Suprapubic skin (tissue), 4 donors: Measurements from ENCODE around the gene AGBL5. TPM values are rescaled to one million over a fixed set of nuclear protein-coding genes. Genes with fewer than 3 reads are reported as not detected.

ENCODE experiments used
- DNase-seq, 2 donors: peaks; one replicate each; pipeline ENCODE4 v3.0.0-alpha.2; 2019; ENCODE audit warnings: low spot score in 2 of 2
- H3K27ac ChIP-seq: fragments of 200-600 bp; sonication (generic); one replicate; pipeline ENCODE4 v1.5.1; 2019
- H3K27me3 ChIP-seq: fragments of 200-600 bp; sonication (generic); one replicate; pipeline ENCODE4 v1.5.1; 2019
- H3K36me3 ChIP-seq: fragments of 200-600 bp; sonication (generic); one replicate; pipeline ENCODE4 v1.5.1; 2019
- H3K4me1 ChIP-seq: fragments of 200-600 bp; sonication (generic); one replicate; pipeline ENCODE4 v1.5.1; 2019
- H3K4me3 ChIP-seq: fragments of 200-600 bp; sonication (generic); one replicate; pipeline ENCODE4 v1.5.1; 2019; ENCODE audit warnings: mild to moderate bottlenecking
- H3K9me3 ChIP-seq: fragments of 200-600 bp; sonication (generic); one replicate; pipeline ENCODE4 v1.5.1; 2019
- CTCF ChIP-seq, 2 donors: fragments of 200-600 bp in 1 of 2; fragments of 450-650 bp in 1 of 2; sonication (generic) in 1 of 2; IDR thresholded peaks; one replicate each; pipeline ENCODE4 v1.5.1; 2016 to 2019; ENCODE audit warnings: antibody characterized with exemption in 2 of 2, mild to moderate bottlenecking in 1 of 2, moderate library complexity in 1 of 2
- EP300 ChIP-seq: sonication (generic); formaldehyde crosslinking; IDR thresholded peaks from one replicate; pipeline ENCODE4 v1.6.1; 2017; ENCODE audit warnings: antibody characterized with exemption
- POLR2A ChIP-seq, 2 donors: fragments of 450-650 bp; IDR thresholded peaks; one replicate each; pipeline ENCODE4 v1.6.1; 2017; ENCODE audit warnings: antibody characterized with exemption in 2 of 2, mild to moderate bottlenecking in 2 of 2, moderate library complexity in 2 of 2
- POLR2AphosphoS5 ChIP-seq, 3 donors: sonication (generic); formaldehyde crosslinking; IDR thresholded peaks; one replicate each; pipeline ENCODE4 v1.6.1; 2017; ENCODE audit warnings: antibody characterized with exemption in 3 of 3
- WGBS: methylation state at CpG from one replicate; pipeline ENCODE4 v1.1.5; 2018; 5-methylcytosine and 5-hydroxymethylcytosine counted together
- total RNA-seq, 4 donors: library from RNA; depleted of rRNA; stranded (reverse); fragments of >200 nt; gene quantifications; one replicate each; pipeline ENCODE4 v1.1.0, GENCODE V29; 2016

AGBL5 gene
- total RNA-seq, 4 donors from 2014 or later = 15.3 to 18.9 (median 18.5) TPM

- 100% methylated on average over 6 of the region's 7 CpGs for WGBS
- Histone ChIP-seq H3K36me3 (peaks cover 67% of the 10 kb centered on the region), H3K27me3 (no peaks in the 10 kb centered on the region), H3K4me3 (no peak overlapping the region), H3K27ac (no peak overlapping the region), H3K4me1 (peaks cover 4% of the 10 kb centered on the region), H3K9me3 (no peaks in the 10 kb centered on the region)
- no peak for TF ChIP-seq EP300
- no peak for TF ChIP-seq POLR2AphosphoS5 (IDR thresholded peaks at IDR 0.05)
- no peak for TF ChIP-seq POLR2A (IDR thresholded peaks at IDR 0.05)
- TF ChIP-seq CTCF (IDR thresholded peaks at IDR 0.05) = no peak
- no peak for DNase-seq
These were observed 11.6 kb upstream of the AGBL5 start for GRCh38 chr2:27039871-27040270.

- Histone ChIP-seq H3K9me3 (no peaks in the 10 kb centered on the region), H3K27me3 (no peaks in the 10 kb centered on the region), H3K4me3 (no peak overlapping the region), H3K4me1 (no peaks in the 10 kb centered on the region), H3K27ac (no peak overlapping the region), H3K36me3 (peaks cover 62% of the 10 kb centered on the region)
- 91% methylated on average over 6 of the region's 8 CpGs for WGBS
- TF ChIP-seq CTCF (IDR thresholded peaks at IDR 0.05) = no peak
- no peak for TF ChIP-seq POLR2A (IDR thresholded peaks at IDR 0.05)
- TF ChIP-seq POLR2AphosphoS5 (IDR thresholded peaks at IDR 0.05) = no peak
- TF ChIP-seq EP300 = no peak
- DNase-seq = no peak
These were observed 11.2 kb upstream of the AGBL5 start for GRCh38 chr2:27040282-27040681.

- Histone ChIP-seq H3K9me3 (no peaks in the 10 kb centered on the region), H3K36me3 (peaks cover 48% of the 10 kb centered on the region), H3K4me1 (no peaks in the 10 kb centered on the region), H3K27me3 (no peaks in the 10 kb centered on the region), H3K4me3 (no peak overlapping the region), H3K27ac (no peak overlapping the region)
- no peak for DNase-seq
- WGBS = 72% methylated on average over 5 of the region's 5 CpGs
- TF ChIP-seq POLR2AphosphoS5 (IDR thresholded peaks at IDR 0.05) = no peak
- TF ChIP-seq EP300 = no peak
- TF ChIP-seq CTCF (IDR thresholded peaks at IDR 0.05) = no peak
- no peak for TF ChIP-seq POLR2A (IDR thresholded peaks at IDR 0.05)
These were observed 9.7 kb upstream of the AGBL5 start for GRCh38 chr2:27041752-27042151.

- no peak for DNase-seq
- no peaks in the 10 kb centered on the region for H3K9me3 ChIP-seq
- H3K27me3 ChIP-seq = no peaks in the 10 kb centered on the region
- H3K27ac ChIP-seq = no peak overlapping the region
- TF ChIP-seq POLR2A (IDR thresholded peaks at IDR 0.05) = no peak
- TF ChIP-seq CTCF (IDR thresholded peaks at IDR 0.05) = no peak
- H3K4me3 ChIP-seq = no peak overlapping the region
- no peaks in the 10 kb centered on the region for H3K4me1 ChIP-seq
- WGBS = 86% methylated on average over 10 of the region's 10 CpGs
- peaks cover 43% of the 10 kb centered on the region for H3K36me3 ChIP-seq
These were observed 9.3 kb upstream of the AGBL5 start for GRCh38 chr2:27042159-27042661.

GRCh38 chr2:27042985-27043634 is 8.4 kb upstream of the AGBL5 start:
- no peak overlapping the region for H3K27ac ChIP-seq
- 84% methylated on average over 7 of the region's 7 CpGs for WGBS
- H3K4me1 ChIP-seq = no peaks in the 10 kb centered on the region
- no peak for DNase-seq
- no peak overlapping the region for H3K4me3 ChIP-seq
- TF ChIP-seq POLR2A (IDR thresholded peaks at IDR 0.05) = no peak
- no peak for TF ChIP-seq EP300
- TF ChIP-seq POLR2AphosphoS5 (IDR thresholded peaks at IDR 0.05) = no peak
- no peak for TF ChIP-seq CTCF (IDR thresholded peaks at IDR 0.05)
- H3K27me3 ChIP-seq = no peaks in the 10 kb centered on the region
- H3K9me3 ChIP-seq = no peaks in the 10 kb centered on the region
- H3K36me3 ChIP-seq = peaks cover 34% of the 10 kb centered on the region
